Measurements from ENCODE around the gene KCNK18.
"Not testable (repeated sequence)": the region's sequence is repeated elsewhere in the genome, so short reads cannot be mapped to it uniquely, and the experiment has no call there.

KCNK18 gene

GRCh38 chr10:117170244-117170643 is 27.0 kb upstream of the KCNK18 start:
- DNase-seq (ENCODE audit: low read depth): no peak

- peak; percentile 24 for DNase-seq (ENCODE audit: low read depth)
These were observed 22.7 kb upstream of the KCNK18 start for GRCh38 chr10:117174439-117175214.

- no peak for DNase-seq (ENCODE audit: low read depth)
These were observed 21.9 kb upstream of the KCNK18 start for GRCh38 chr10:117175215-117175900.

GRCh38 chr10:117175901-117176534 is 21.3 kb upstream of the KCNK18 start:
- peak; percentile 19 for DNase-seq (ENCODE audit: low read depth)

- DNase-seq (ENCODE audit: low read depth): no peak
These were observed 19.1 kb upstream of the KCNK18 start for GRCh38 chr10:117178190-117178589.

GRCh38 chr10:117184296-117184695 is 13.0 kb upstream of the KCNK18 start:
- no peak for DNase-seq (ENCODE audit: low read depth)

- DNase-seq (ENCODE audit: low read depth): no peak
These were observed 12.5 kb upstream of the KCNK18 start for GRCh38 chr10:117184821-117185220.

- DNase-seq (ENCODE audit: low read depth): not testable (repeated sequence)
These were observed 11.5 kb upstream of the KCNK18 start for GRCh38 chr10:117185817-117186216.

GRCh38 chr10:117186832-117187615 is 10.3 kb upstream of the KCNK18 start:
- DNase-seq (ENCODE audit: low read depth): no peak

- DNase-seq (ENCODE audit: low read depth): no peak
These were observed 8.9 kb upstream of the KCNK18 start for GRCh38 chr10:117188371-117188770.

- no peak for DNase-seq (ENCODE audit: low read depth)
These were observed 7.7 kb upstream of the KCNK18 start for GRCh38 chr10:117189557-117189956.

- DNase-seq (ENCODE audit: low read depth): no peak
These were observed 799 bp downstream of the KCNK18 start for GRCh38 chr10:117198088-117198487.

- DNase-seq (ENCODE audit: low read depth): no peak
These were observed 4.5 kb downstream of the KCNK18 start for GRCh38 chr10:117201826-117202225.

GRCh38 chr10:117204316-117204715 is 7.0 kb downstream of the KCNK18 start:
- DNase-seq (ENCODE audit: low read depth): no peak

- no peak for DNase-seq (ENCODE audit: low read depth)
These were observed 14.9 kb downstream of the KCNK18 start for GRCh38 chr10:117212176-117212575.

- no peak for DNase-seq (ENCODE audit: low read depth)
These were observed 17.1 kb downstream of the KCNK18 start for GRCh38 chr10:117214401-117214800.

- no peak for DNase-seq (ENCODE audit: low read depth)
These were observed 17.8 kb downstream of the KCNK18 start for GRCh38 chr10:117215079-117215478.

GRCh38 chr10:117216028-117216427 is 18.7 kb downstream of the KCNK18 start:
- no peak for DNase-seq (ENCODE audit: low read depth)

GRCh38 chr10:117216611-117217195 is 19.4 kb downstream of the KCNK18 start:
- no peak for DNase-seq (ENCODE audit: low read depth)

- DNase-seq (ENCODE audit: low read depth): no peak
These were observed 20.0 kb downstream of the KCNK18 start for GRCh38 chr10:117217196-117217761.

- DNase-seq (ENCODE audit: low read depth): no peak
These were observed 21.4 kb downstream of the KCNK18 start for GRCh38 chr10:117218654-117219053.
